Calu3 (cell line): ENCODE measurements around the gene FCER2. TPM values are rescaled to one million over a fixed set of nuclear protein-coding genes. Genes with fewer than 3 reads are reported as not detected.
"Not testable (repeated sequence)": the region's sequence is repeated elsewhere in the genome, so short reads cannot be mapped to it uniquely, and the experiment has no call there.

ENCODE experiments used
- BruUV-seq: library from RNA; stranded (reverse); fragments of 400-500 nt; replicated peaks from 2 replicates; lab custom pipeline; 2021; lab: Mats Ljungman, UMichigan
- CTCF ChIA-PET: fragments of 300-600 bp; sonication (Branson Sonifier 250); formaldehyde crosslinking; loops from one replicate; lab custom pipeline; 2022; ENCODE audit warnings: antibody characterized with exemption; lab: Charles Lee
- DNase-seq: peaks from one replicate; pipeline ENCODE4 v3.0.0; 2022
- H3K27ac Mint-ChIP-seq: one replicate; pipeline ENCODE4 v1.8.0; 2022; ENCODE audit warnings: mixed read lengths; ENCODE audit not compliant: unreplicated experiment
- H3K27me3 Mint-ChIP-seq: one replicate; pipeline ENCODE4 v1.8.0; 2022; ENCODE audit warnings: mixed read lengths; ENCODE audit not compliant: unreplicated experiment
- H3K36me3 Mint-ChIP-seq: one replicate; pipeline ENCODE4 v1.8.0; 2022; ENCODE audit warnings: mild to moderate bottlenecking, moderate library complexity, mixed read lengths; ENCODE audit not compliant: insufficient read depth, unreplicated experiment
- H3K4me1 Mint-ChIP-seq: one replicate; pipeline ENCODE4 v1.8.0; 2022; ENCODE audit warnings: mild to moderate bottlenecking, low read depth, mixed read lengths; ENCODE audit not compliant: unreplicated experiment
- H3K4me3 Mint-ChIP-seq: one replicate; pipeline ENCODE4 v1.8.0; 2022; ENCODE audit warnings: mild to moderate bottlenecking, low read depth, moderate library complexity, mixed read lengths; ENCODE audit not compliant: unreplicated experiment
- H3K9me3 Mint-ChIP-seq: one replicate; pipeline ENCODE4 v1.8.0; 2022; ENCODE audit warnings: low read depth, mixed read lengths; ENCODE audit not compliant: unreplicated experiment
- CTCF ChIP-seq: fragments of 200-600 bp; IDR thresholded peaks from one replicate; pipeline ENCODE4 v1.8.0; 2022; ENCODE audit warnings: antibody characterized with exemption; ENCODE audit not compliant: unreplicated experiment
- intact Hi-C: fragments of 100-400 bp; cut with micrococcal nuclease; formaldehyde crosslinking; loops from one replicate; pipeline ENCODE4 v1.10.0; 2022; ENCODE audit not compliant: unreplicated experiment
- total RNA-seq: library from RNA; stranded (reverse); gene quantifications from 2 replicates; pipeline ENCODE4 v1.2.3, GENCODE V29; 2022

Gene FCER2
- total RNA-seq, 1 experiment from 2014 or later, result not detected

GRCh38 chr19:7746903-7747884 is 45.3 kb upstream of the FCER2 start, which contains the start of gene CD209:
TSS of gene CD209 (minus strand) at chr19:7747534. CDS start at chr19:7747511, 23 bp downstream.
- CTCF ChIA-PET, result no interaction called here
- intact Hi-C loops, result loop anchor here (5.0 kb wide), 1 partner anchor 50 kb away; no protein-coding TSS in a partner anchor
- Mint-ChIP-seq H3K27ac (no peak within 1 kb of the TSS), H3K27me3 (peaks cover 60% of the 10 kb centered on the region), H3K36me3 (no peaks in the 10 kb centered on the region), H3K4me3 (no peak within 1 kb of the TSS), H3K9me3 (no peaks in the 10 kb centered on the region), H3K4me1 (peaks cover 8% of the 10 kb centered on the region)
- no peak for TF ChIP-seq CTCF
- no TSS peak for BruUV-seq
- no peak for DNase-seq

- H3K4me1 Mint-ChIP-seq, H3K27ac Mint-ChIP-seq, H3K4me3 Mint-ChIP-seq, DNase-seq, BruUV-seq, H3K36me3 Mint-ChIP-seq, CTCF ChIA-PET, H3K9me3 Mint-ChIP-seq: not testable (repeated sequence)
- H3K27me3 Mint-ChIP-seq, result peaks cover 69% of the 10 kb centered on the region
- intact Hi-C loops, result loop anchor here (5.0 kb wide), 1 partner anchor 51 kb away; no protein-coding TSS in a partner anchor
These were observed 44.4 kb upstream of the FCER2 start for GRCh38 chr19:7746306-7746705.

GRCh38 chr19:7744871-7745650 is 43.1 kb upstream of the FCER2 start:
- Mint-ChIP-seq H3K4me1 (peaks cover 2% of the 10 kb centered on the region), H3K9me3 (no peaks in the 10 kb centered on the region), H3K27me3 (peaks cover 72% of the 10 kb centered on the region), H3K27ac (no peak overlapping the region), H3K36me3 (no peaks in the 10 kb centered on the region), H3K4me3 (no peak overlapping the region)
- BruUV-seq, result no TSS peak
- DNase-seq, result no peak
- intact Hi-C loops, result loop anchor here (5.0 kb wide), 1 partner anchor 52 kb away; no protein-coding TSS in a partner anchor
- CTCF ChIA-PET, result no interaction called here
- TF ChIP-seq CTCF, result no peak

DNA sequence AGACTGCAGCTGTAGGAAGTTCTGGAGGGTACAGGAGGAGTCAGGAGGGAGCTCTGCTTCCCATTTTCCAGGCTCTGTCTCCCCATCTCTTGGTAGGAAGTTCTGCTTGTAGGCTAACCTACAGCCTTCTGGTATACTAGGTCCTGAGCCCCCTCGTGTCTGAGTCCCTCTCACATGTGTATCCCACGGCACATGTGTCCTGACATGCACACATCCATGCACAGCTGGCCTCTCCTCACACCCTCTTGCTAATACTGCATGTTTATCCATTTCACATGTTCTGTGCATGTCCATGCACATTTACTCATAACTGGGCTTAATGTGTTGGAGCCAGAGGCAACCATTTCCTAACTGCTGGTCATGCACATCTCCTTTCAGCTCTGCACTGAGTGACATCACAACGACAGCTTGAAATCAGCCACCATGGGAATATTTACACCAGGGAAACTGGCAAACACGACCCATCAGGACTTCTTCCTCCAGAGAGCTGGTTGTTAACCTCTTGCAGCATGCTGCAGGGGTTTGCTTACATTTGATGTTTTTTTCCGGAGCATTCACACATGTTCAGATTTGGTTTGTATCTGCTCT is 42.4 kb upstream of the FCER2 start:
- no peak overlapping the region for H3K27ac Mint-ChIP-seq
- no TSS peak for BruUV-seq
- H3K36me3 Mint-ChIP-seq, result no peaks in the 10 kb centered on the region
- no peak for DNase-seq
- H3K4me1 Mint-ChIP-seq, result no peaks in the 10 kb centered on the region
- TF ChIP-seq CTCF, result no peak
- intact Hi-C loops, result no loop called here
- H3K9me3 Mint-ChIP-seq, result no peaks in the 10 kb centered on the region
- peaks cover 75% of the 10 kb centered on the region for H3K27me3 Mint-ChIP-seq
- CTCF ChIA-PET, result no interaction called here
- H3K4me3 Mint-ChIP-seq, result no peak overlapping the region
